ENCODE measurements around the gene ANO10. TPM values are rescaled to one million over a fixed set of nuclear protein-coding genes. Genes with fewer than 3 reads are reported as not detected.

ANO10 gene
- polyA plus RNA-seq, 3 donors = 11.2 to 24.8 (median 21.6) TPM

DNA sequence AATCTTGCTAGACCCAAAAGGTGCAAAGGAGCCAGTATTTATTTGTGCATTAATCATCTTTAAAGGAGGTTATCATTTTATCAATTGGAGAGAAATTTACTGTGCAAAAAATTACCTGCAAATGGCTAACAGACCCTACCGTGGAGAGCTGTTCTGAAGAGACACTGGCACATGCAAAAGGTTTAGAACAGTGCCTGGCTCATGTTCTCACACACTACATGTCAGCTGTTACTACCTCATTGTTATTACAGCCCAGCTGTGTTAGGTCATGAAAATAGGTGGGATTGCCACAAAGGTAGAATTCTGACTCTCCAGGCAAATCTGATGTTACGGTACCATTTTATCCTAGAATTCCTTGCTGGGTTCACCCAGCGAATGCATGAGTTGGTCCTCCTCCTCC lies 198.2 kb downstream of the ANO10 start:
- Mint-ChIP-seq H3K4me1 (no peaks in the 10 kb centered on the region), H3K27ac (no peak overlapping the region), H3K4me3 (no peak overlapping the region), H3K27me3 (ENCODE audit: low read depth in 3 of 3) (no peaks in the 10 kb centered on the region), H3K36me3 (peaks cover 29 to 41% of the 10 kb centered on the region in 2 donors), H3K9me3 (peaks cover 6 to 14% (median 10%) of the 10 kb centered on the region in 7 donors)
- no peak overlapping the region for H3K4me2 ChIP-seq (replicated peaks; ENCODE audit: extremely low read depth, low read length, poor library complexity, severe bottlenecking)
- no peak for TF ChIP-seq CTCF (IDR thresholded peaks at IDR 0.05)
- peaks cover 4 to 7% of the 10 kb centered on the region in 2 donors for H3K9me3 ChIP-seq (replicated peaks in 1 of 2; ENCODE audit: control insufficient read depth in 1 of 2, insufficient read depth in 1 of 2, low read length in 2 of 2)
- H3K27ac ChIP-seq (ENCODE audit: low read depth in 1 of 2, low read length in 2 of 2) = no peak overlapping the region
- peaks cover 0 to 5% of the 10 kb centered on the region in 2 donors for H3K36me3 ChIP-seq (replicated peaks in 1 of 2; ENCODE audit: control insufficient read depth in 1 of 2, insufficient read depth in 2 of 2, low read length in 2 of 2)
- H3K4me3 ChIP-seq (replicated peaks in 1 of 3; ENCODE audit: low read depth in 2 of 3, low read length in 3 of 3) = no peak overlapping the region
- H2AFZ ChIP-seq (ENCODE audit: insufficient read depth, low read depth, low read length, poor library complexity, severe bottlenecking) = no peak overlapping the region
- no peaks in the 10 kb centered on the region for H3K79me2 ChIP-seq (ENCODE audit: insufficient read depth, low read length)
- H3K9ac ChIP-seq (ENCODE audit: insufficient read depth, low read length, poor library complexity, severe bottlenecking) = no peak overlapping the region
- 79% methylated on average over 2 of the region's 3 CpGs for WGBS (ENCODE audit: insufficient coverage)
- no peaks in the 10 kb centered on the region for H3K27me3 ChIP-seq (ENCODE audit: control insufficient read depth in 2 of 2, insufficient read depth in 2 of 2, low read length in 2 of 2)
- H4K20me1 ChIP-seq (ENCODE audit: insufficient read depth, low read length) = no peaks in the 10 kb centered on the region
- H3K4me1 ChIP-seq (ENCODE audit: control insufficient read depth in 1 of 2, insufficient read depth in 2 of 2, low read length in 2 of 2) = no peaks in the 10 kb centered on the region
- no peak for DNase-seq
- intact Hi-C loops (cut with micrococcal nuclease) = no loop called here

- Mint-ChIP-seq H3K9me3 (peaks cover 6 to 14% (median 10%) of the 10 kb centered on the region in 7 donors), H3K4me3 (no peak overlapping the region), H3K27ac (no peak overlapping the region), H3K4me1 (no peaks in the 10 kb centered on the region), H3K27me3 (ENCODE audit: low read depth in 3 of 3) (no peaks in the 10 kb centered on the region), H3K36me3 (peaks cover 29 to 38% of the 10 kb centered on the region in 2 donors)
- Histone ChIP-seq H3K9me3 (replicated peaks in 1 of 2; ENCODE audit: control insufficient read depth in 1 of 2, insufficient read depth in 1 of 2, low read length in 2 of 2) (peaks cover 4 to 7% of the 10 kb centered on the region in 2 donors), H3K4me3 (replicated peaks in 1 of 3; ENCODE audit: low read depth in 2 of 3, low read length in 3 of 3) (no peak overlapping the region), H3K27me3 (ENCODE audit: control insufficient read depth in 2 of 2, insufficient read depth in 2 of 2, low read length in 2 of 2) (no peaks in the 10 kb centered on the region), H3K79me2 (ENCODE audit: insufficient read depth, low read length) (no peaks in the 10 kb centered on the region), H3K4me1 (ENCODE audit: control insufficient read depth in 1 of 2, insufficient read depth in 2 of 2, low read length in 2 of 2) (no peaks in the 10 kb centered on the region), H3K4me2 (replicated peaks; ENCODE audit: extremely low read depth, low read length, poor library complexity, severe bottlenecking) (no peak overlapping the region), H3K36me3 (replicated peaks in 1 of 2; ENCODE audit: control insufficient read depth in 1 of 2, insufficient read depth in 2 of 2, low read length in 2 of 2) (peaks cover 0 to 5% of the 10 kb centered on the region in 2 donors), H2AFZ (ENCODE audit: insufficient read depth, low read depth, low read length, poor library complexity, severe bottlenecking) (no peak overlapping the region), H4K20me1 (ENCODE audit: insufficient read depth, low read length) (no peaks in the 10 kb centered on the region), H3K27ac (ENCODE audit: low read depth in 1 of 2, low read length in 2 of 2) (no peak overlapping the region), H3K9ac (ENCODE audit: insufficient read depth, low read length, poor library complexity, severe bottlenecking) (no peak overlapping the region)
- intact Hi-C loops (cut with micrococcal nuclease) = no loop called here
- WGBS (ENCODE audit: insufficient coverage) = 100% methylated on average over 3 of the region's 3 CpGs
- no peak for DNase-seq
- TF ChIP-seq CTCF (IDR thresholded peaks at IDR 0.05) = no peak
Observed at GRCh38 chr3:43423142-43423541, 198.7 kb downstream of the ANO10 start.
